GM13977 (cell line): ENCODE measurements around the gene CCDC90B.

Experiments used
- DNase-seq: peaks from one replicate; pipeline ENCODE4 v3.0.0; 2012; ENCODE audit warnings: low spot score
- CTCF ChIP-seq: IDR thresholded peaks from 2 replicates; pipeline ENCODE4 v1.5.1; 2012; ENCODE audit warnings: mild to moderate bottlenecking, control low read depth; ENCODE audit not compliant: insufficient read depth; ENCODE audit errors: extremely low read depth, missing control alignments
- in situ Hi-C: fragments of 300-500 bp; cut with MboI; formaldehyde crosslinking; loops from one replicate; pipeline ENCODE4 v1.12.0; 2022; ENCODE audit warnings: low sequenced_read_pairs, low pct_unique_long_range_greater_than_20kb, mixed read lengths, inconsistent platforms; ENCODE audit not compliant: unreplicated experiment

CCDC90B gene

GRCh38 chr11:83256602-83257340 lies 29.4 kb downstream of the CCDC90B start:
- DNase-seq: no peak
- in situ Hi-C loops: no loop called here
- TF ChIP-seq CTCF: no peak

GRCh38 chr11:83255366-83255765 lies 30.8 kb downstream of the CCDC90B start:
- no peak for TF ChIP-seq CTCF
- no peak for DNase-seq
- in situ Hi-C loops: no loop called here

GRCh38 chr11:83252941-83253340 lies 33.2 kb downstream of the CCDC90B start:
- no peak for DNase-seq
- TF ChIP-seq CTCF: no peak
- in situ Hi-C loops: no loop called here

GRCh38 chr11:83252266-83252665 lies 33.9 kb downstream of the CCDC90B start:
- no peak for DNase-seq
- in situ Hi-C loops: no loop called here
- TF ChIP-seq CTCF: no peak

GRCh38 chr11:83249972-83250593 lies 36.1 kb downstream of the CCDC90B start:
- in situ Hi-C loops: loop anchor here (10.0 kb wide), 2 partner anchors 345 to 565 kb away; partner anchors contain the start of genes DDIAS and PRCP
- peak; percentile 67 for TF ChIP-seq CTCF
- DNase-seq: peak; percentile 47

- in situ Hi-C loops: loop anchor here (10.0 kb wide), 2 partner anchors 345 to 565 kb away; partner anchors contain the start of genes DDIAS and PRCP
- TF ChIP-seq CTCF: no peak
- DNase-seq: no peak
Observed at GRCh38 chr11:83249445-83249844, 36.7 kb downstream of the CCDC90B start.
